ENCODE measurements around the gene DENND1B.
"Not testable (repeated sequence)": the region's sequence is repeated elsewhere in the genome, so short reads cannot be mapped to it uniquely, and the experiment has no call there.

Gene DENND1B

DNA sequence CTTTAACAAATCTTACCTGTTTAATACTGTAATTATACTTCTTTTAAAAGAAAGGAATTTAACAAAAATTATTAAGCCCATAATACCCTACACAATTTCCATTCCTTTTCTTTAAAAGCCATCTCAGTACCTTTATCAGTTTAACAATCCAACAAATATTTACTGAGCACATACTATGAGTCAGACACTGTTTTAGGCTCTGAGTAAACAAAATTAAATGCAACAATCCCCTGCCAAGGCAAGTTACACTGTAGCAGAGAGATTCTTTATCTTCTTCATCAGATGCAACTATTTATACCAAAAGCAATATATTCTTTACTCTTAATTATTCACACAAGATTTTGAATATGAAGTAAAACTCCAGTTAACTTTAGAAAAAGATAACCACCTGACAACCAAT is 12.0 kb downstream of the DENND1B start:
- no peak for DNase-seq (ENCODE audit: low spot score)
- TF ChIP-seq, protein P1, sequence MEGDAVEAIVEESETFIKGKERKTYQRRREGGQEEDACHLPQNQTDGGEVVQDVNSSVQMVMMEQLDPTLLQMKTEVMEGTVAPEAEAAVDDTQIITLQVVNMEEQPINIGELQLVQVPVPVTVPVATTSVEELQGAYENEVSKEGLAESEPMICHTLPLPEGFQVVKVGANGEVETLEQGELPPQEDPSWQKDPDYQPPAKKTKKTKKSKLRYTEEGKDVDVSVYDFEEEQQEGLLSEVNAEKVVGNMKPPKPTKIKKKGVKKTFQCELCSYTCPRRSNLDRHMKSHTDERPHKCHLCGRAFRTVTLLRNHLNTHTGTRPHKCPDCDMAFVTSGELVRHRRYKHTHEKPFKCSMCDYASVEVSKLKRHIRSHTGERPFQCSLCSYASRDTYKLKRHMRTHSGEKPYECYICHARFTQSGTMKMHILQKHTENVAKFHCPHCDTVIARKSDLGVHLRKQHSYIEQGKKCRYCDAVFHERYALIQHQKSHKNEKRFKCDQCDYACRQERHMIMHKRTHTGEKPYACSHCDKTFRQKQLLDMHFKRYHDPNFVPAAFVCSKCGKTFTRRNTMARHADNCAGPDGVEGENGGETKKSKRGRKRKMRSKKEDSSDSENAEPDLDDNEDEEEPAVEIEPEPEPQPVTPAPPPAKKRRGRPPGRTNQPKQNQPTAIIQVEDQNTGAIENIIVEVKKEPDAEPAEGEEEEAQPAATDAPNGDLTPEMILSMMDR (IDR thresholded peaks at IDR 0.05; ENCODE audit: extremely low read depth, missing control alignments) = no peak

DNA sequence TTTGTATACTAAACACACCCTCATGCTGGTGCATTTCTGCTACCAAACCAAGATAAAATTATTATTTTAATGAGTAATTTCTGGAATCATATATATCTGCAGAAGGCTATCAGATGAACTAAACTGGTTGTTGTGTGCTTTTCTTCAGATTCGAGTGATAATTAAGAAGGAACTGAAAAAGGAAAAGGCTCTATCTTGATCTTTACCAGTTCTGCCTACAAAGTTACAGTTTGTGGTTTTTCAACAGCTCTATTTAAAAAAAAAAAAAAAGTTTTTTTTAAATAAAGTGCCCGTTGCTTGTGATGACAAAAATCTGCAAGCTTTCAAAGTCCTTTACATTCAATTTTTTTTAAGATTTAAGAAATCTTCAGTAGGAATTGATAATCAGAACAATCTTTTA is 13.6 kb downstream of the DENND1B start:
- peak; percentile 43 for DNase-seq (ENCODE audit: low spot score)

DNA sequence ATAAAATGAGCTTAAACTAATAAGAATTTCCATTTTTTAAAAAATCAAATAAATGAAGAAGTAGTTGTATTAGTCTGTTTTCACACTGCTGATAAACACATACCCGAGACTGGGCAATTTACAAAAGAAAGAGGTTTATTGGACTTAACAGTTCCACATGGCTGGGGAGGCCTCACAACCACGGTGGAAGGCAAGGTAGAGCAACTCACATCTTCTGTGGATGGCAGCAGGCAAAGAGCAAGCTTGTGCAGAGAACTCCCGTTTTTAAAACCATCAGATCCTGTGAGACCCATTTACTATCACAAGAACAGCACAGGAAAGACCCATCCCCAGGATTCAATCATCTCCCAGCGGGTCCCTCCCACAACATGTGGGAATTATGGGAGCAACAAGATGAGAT is 19.7 kb downstream of the DENND1B start:
- not testable (repeated sequence) for DNase-seq (ENCODE audit: low spot score)

More for the DNA sequence above, 13.6 kb downstream of the DENND1B start:
- TF ChIP-seq, protein P1 (IDR thresholded peaks at IDR 0.05; ENCODE audit: extremely low read depth, missing control alignments) = no peak

DNA sequence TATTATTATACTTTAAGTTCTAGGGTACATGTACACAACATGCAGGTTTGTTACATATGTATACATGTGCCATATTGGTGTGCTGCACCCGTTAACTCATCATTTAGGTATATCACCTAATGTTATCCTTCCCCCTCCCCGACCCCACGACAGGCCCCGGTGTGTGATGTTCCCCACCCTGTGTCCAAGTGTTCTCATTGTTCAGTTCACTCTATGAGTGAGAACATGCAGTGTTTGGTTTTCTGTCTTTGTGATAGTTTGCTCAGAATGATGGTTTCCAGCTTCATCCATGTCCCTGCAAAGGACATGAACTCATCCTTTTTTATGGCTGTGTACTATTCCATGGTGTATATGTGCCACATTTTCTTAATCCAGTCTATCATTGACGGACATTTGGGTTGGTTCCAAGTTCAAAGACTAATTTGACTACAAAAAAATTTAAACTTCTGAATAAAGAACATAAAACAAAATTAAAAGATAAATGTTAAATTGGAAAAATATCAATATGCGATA is 22.6 kb downstream of the DENND1B start:
- DNase-seq (ENCODE audit: low spot score) = not testable (repeated sequence)

DNA sequence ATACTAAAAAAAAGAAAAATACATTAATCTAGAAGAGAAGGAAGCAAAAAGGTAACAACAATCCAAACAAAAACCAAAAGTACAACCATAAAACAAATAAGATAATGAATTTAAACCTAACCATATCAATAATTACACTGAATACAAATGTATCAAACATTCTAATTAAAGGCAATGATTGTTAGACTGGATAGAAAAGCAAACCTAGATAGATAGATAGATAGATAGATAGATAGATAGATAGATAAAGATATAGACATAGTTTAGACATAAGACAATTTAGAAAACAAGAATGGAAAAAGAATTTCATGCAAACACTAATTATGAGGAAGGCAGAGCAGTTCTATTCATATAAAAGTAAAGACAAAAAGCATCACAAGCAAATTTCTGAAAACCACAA is 24.9 kb downstream of the DENND1B start:
- no peak for DNase-seq (ENCODE audit: low spot score)

DNA sequence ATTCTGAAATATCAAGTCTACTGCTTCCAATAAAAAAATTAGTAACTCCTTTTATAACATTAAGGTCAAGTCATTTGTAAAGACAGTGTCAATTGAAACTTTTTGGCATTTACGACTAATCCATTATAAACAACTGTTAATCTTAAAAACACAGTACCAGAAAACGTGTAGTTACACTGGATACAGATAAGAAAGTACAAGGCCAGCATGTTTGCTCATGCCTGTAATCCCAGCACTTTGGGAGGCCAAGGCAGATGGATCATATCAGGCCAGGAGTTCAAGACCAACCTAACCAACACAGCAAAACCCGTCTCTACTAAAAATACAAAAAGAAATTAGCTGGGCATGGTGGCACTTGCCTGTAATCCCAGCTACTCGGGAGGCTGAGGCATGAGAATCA is 29.4 kb downstream of the DENND1B start:
- DNase-seq (ENCODE audit: low spot score) = no peak
- TF ChIP-seq, protein P1 (IDR thresholded peaks at IDR 0.05; ENCODE audit: extremely low read depth, missing control alignments) = no peak

More for the DNA sequence above, 24.9 kb downstream of the DENND1B start:
- TF ChIP-seq, protein P1 (IDR thresholded peaks at IDR 0.05; ENCODE audit: extremely low read depth, missing control alignments) = no peak

DNA sequence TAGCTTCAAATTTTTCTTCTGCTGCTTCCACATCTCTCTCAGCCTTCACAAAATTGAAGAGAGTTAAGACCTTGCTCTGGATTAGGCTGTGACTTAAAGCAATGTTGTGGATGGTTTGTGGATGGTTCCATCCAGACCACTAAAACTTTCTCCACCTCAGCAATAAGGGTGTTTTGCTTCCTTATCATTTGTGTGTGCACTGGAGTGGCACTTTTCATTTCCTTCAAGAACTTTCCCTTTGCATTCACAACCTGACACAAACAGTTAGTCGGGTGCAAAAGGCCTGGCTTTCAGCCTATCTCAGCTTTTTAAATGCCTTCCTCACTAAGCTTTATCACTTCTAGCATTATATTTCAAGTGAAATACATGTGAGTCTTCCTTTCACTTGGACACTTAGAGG is 30.3 kb downstream of the DENND1B start:
- no peak for DNase-seq (ENCODE audit: low spot score)
- TF ChIP-seq, protein P1 (IDR thresholded peaks at IDR 0.05; ENCODE audit: extremely low read depth, missing control alignments) = no peak

DNA sequence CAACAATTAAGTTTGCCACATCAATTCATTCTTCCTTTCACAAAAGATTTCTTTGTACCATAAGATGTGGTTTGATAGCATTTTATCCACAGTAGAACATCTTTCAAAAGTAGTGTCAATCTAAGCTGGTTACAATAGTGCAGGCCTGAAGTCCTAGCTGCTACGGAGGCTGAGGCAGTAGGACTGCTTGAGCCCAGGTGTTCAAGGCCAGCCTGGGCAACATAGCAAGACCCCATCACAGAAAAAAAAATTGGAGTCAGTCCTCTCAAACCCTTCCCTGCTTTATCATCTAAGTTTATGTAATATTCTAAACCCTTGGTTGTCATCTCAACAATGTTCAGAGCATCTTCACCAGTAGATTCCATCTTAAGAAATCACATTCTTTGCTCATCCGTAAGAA is 31.7 kb downstream of the DENND1B start:
- DNase-seq (ENCODE audit: low spot score) = no peak
- TF ChIP-seq, protein P1 (IDR thresholded peaks at IDR 0.05; ENCODE audit: extremely low read depth, missing control alignments) = no peak
